Urinary bladder (tissue), 4 donors: Measurements from ENCODE around the gene TOP3B. TPM values are rescaled to one million over a fixed set of nuclear protein-coding genes. Genes with fewer than 3 reads are reported as not detected.
A peak's percentile ranks its signal among the peaks of the same experiment; 100 is the strongest.
"Not testable (repeated sequence)": the region's sequence is repeated elsewhere in the genome, so short reads cannot be mapped to it uniquely, and the experiment has no call there.

Experiments used
- DNase-seq: peaks from one replicate; pipeline ENCODE4 v3.0.0-alpha.2; 2015; ENCODE audit errors: extremely low spot score
- H3K27ac ChIP-seq: one replicate; pipeline ENCODE4 v1.5.1; 2013; ENCODE audit warnings: low read depth, mild to moderate bottlenecking, moderate library complexity
- H3K36me3 ChIP-seq: one replicate; pipeline ENCODE4 v1.6.1; 2013; ENCODE audit warnings: mild to moderate bottlenecking, moderate library complexity; ENCODE audit not compliant: insufficient read depth
- H3K4me1 ChIP-seq: one replicate; pipeline ENCODE4 v1.6.1; 2013; ENCODE audit warnings: mild to moderate bottlenecking, moderate library complexity; ENCODE audit not compliant: insufficient read depth
- H3K4me3 ChIP-seq: one replicate; pipeline ENCODE4 v1.5.1; 2013; ENCODE audit warnings: low read depth, low read length
- WGBS: extraction: QIAGEN DNeasy Blood & Tissue Kit; methylation state at CpG from one replicate; pipeline ENCODE4 v1.1.7; 2013; 5-methylcytosine and 5-hydroxymethylcytosine counted together
- polyA plus RNA-seq: library from polyadenylated mRNA; stranded (reverse); fragments of 200-250 nt; gene quantifications from one replicate; pipeline ENCODE4 v1.2.3, GENCODE V29; 2013
- total RNA-seq: library from RNA; depleted of rRNA; stranded (reverse); fragments of >200 nt; gene quantifications from one replicate; pipeline ENCODE4 v1.2.3, GENCODE V29; 2014
- donor health status: healthy with polysubstance abuse.
- donor health status: healthy.

TOP3B gene
- total and polyA plus RNA-seq, 2 donors, result 12.6 to 20.7 TPM

DNA sequence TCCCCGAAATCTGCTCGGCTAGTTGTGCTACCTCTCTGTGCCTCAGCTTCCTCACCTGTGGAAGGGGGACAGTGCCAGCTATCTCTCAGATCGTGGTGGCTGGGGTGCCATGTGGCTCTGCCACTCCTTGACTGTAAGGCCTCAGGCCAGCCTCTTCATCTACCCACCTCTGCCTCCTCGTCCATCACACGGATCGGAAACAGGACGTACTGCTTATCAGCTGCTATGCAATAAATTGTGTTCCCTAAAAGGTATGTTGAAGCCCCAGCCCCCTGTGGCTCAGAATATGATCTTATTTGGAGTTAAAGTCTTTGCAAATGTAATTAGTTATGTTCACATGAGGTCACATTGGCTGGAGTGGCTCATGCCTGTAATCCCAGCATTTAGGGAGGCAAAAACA lies 37.7 kb downstream of the TOP3B start:
- no peak overlapping the region for H3K27ac ChIP-seq
- H3K4me1 ChIP-seq, result no peaks in the 10 kb centered on the region
- DNase-seq, result no peak
- 84% methylated on average over 7 of the region's 7 CpGs for WGBS
- H3K36me3 ChIP-seq, result no peaks in the 10 kb centered on the region
- H3K4me3 ChIP-seq, result no peak overlapping the region

DNA sequence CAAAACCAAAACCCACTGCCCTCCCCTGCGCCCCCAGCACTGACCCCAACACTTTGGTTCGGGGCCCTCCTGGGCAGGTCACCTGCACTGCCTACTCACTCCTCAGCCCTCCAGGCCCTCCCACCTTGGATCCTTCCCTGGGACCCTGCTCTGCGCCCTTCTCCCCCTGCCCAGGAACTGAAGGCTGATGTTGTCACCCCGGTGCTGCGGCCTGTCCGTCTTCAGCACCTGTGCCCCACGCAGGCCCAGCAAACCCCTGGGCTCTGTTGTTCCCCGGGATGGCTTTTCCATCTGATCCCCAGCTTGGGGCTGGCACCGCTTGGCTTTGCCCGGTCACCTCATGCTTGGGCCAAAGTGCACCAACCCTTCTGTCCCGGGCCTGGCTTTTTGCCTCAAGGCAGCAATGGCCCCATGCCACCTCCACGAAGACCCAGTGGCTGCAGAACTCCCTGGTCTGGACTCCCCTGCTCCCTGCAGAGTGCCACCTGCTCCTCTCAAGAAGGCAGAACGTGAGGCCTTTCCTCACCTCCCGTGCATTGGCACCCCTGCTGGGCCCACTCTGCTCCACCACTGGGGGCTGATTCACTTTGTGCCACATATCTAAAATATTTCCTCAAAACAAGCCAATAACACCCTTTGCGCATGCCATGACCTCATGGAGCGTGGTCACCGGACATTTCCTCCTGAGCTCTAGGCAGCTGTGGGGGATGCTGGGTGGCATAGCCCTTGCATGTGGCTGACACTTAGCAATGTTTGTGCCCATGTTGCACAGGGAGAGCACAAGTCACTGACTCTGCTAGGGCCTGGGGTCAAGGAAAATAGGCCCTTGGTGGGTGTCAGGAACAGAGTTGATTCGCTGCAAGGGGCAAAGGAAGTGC lies 38.8 kb downstream of the TOP3B start:
- 93% methylated on average over 18 of the region's 18 CpGs for WGBS
- no peaks in the 10 kb centered on the region for H3K4me1 ChIP-seq

DNA sequence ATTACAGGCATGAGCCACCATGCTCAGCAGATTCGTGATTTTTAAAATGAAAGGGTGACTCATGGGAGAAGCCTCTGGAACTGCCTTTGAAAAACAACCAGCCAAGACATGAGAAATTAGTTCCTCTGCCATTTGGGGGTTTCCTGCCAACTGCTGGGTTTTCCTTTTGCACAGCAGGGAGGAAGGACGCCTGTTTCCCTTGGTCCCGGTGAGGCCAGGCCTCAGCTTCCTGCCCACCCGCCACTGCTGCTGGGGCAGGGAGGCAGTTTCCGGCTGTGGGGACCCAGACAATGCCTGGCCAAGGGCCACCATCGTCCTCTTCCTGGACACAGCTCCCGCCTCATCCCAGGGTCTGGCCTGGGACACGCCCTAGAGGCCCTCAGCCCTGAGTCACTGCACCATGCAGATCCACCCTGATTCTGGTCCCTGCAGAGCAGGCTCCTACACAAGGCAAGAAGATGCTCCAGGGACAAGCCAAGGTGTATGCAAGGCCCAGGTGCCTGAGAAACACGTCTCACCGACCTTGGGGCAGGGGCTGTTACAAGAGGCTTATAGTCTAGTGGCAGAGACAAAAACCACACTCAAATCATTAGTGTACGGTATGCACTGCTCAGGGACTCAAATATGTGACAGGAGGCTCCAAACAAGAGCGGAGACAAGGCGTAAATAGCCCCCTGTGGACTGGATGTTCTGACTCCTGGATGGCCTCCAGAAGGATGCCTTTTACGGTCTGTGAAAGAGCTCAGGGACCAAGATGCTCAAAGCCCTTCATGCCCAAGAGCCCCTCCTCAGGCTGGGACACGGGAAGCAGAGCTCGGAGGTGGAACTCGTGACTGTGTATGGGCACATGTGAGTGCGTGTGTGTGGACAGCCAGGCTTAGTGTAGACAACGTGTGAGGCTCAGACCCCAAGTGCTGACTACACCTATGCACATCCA lies 39.9 kb downstream of the TOP3B start:
- WGBS, result 35% methylated on average over 19 of the region's 19 CpGs
- H3K4me1 ChIP-seq, result no peaks in the 10 kb centered on the region
- no peak for DNase-seq

More for the DNA sequence above, 38.8 kb downstream of the TOP3B start:
- no peak overlapping the region for H3K27ac ChIP-seq
- no peaks in the 10 kb centered on the region for H3K36me3 ChIP-seq
- no peak for DNase-seq
- no peak overlapping the region for H3K4me3 ChIP-seq

DNA sequence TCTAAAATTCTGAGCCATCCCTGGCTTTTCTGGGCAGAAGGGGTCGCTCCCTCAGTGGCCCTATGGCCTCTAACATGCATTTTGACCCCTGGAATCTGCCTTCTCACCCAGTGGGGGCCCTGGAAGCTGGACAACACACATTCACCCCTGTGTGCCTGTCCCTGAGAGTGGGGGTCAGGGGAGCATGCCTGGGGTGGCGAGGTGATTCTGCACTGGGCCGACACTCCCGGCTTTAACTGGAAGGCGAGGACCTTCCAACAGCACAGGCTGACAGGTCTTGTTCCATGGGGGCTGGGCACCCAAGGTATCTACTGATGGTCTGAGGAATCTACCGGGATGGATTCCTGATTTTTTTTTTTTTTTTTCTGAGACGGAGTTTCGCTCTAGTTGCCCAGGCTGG lies 40.7 kb downstream of the TOP3B start:
- Histone ChIP-seq H3K36me3 (no peaks in the 10 kb centered on the region), H3K4me3 (no peak overlapping the region), H3K4me1 (no peaks in the 10 kb centered on the region), H3K27ac (peak overlapping the region; percentile 11)
- 82% methylated on average over 8 of the region's 8 CpGs for WGBS
- DNase-seq, result no peak

More for the DNA sequence above, 39.9 kb downstream of the TOP3B start:
- H3K4me3 ChIP-seq, result no peak overlapping the region
- H3K36me3 ChIP-seq, result no peaks in the 10 kb centered on the region
- H3K27ac ChIP-seq, result peak overlapping the region; percentile 77

DNA sequence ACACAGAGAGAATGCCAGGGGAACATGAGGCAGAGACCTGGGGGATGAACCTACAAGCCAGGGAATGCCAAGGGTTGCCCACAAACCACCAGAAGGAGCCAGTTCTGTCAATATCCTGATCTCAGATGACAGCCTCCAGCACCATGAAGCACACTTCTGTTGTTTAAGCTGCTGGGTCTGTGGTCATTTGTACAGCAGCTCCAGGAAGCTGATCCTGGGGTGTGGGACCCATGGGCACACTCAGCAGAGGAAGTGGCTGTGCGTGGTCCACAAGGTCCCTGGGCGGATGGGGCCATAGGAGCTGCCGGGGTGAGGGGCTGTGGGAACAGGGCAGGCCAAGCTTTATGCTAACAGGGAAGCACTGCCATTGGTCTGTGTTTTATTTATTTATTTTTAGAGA lies 42.1 kb downstream of the TOP3B start:
- H3K4me1 ChIP-seq, result no peaks in the 10 kb centered on the region
- no peak for DNase-seq
- no peaks in the 10 kb centered on the region for H3K36me3 ChIP-seq
- WGBS, result 83% methylated on average over 3 of the region's 3 CpGs
- no peak overlapping the region for H3K27ac ChIP-seq
- no peak overlapping the region for H3K4me3 ChIP-seq

DNA sequence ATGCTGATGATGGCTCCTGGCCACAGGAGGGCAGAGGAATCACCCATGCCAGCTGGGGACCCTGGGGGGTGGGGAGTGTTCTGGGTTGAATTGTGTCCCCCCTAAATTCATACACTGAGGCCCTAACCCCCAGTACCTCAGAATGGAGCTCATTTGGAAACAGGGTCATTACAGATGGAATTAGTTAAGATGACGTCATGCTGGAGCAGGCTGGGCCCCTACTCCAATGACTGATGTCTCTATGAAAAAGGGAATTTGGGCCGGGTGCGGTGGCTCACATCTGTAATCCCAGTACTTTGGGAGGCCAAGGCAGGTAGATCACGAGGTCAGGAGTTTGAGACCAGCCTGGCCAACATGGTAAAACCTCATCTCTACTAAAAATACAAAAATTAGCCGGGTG lies 42.7 kb downstream of the TOP3B start:
- WGBS, result 75% methylated on average over 5 of the region's 5 CpGs
- H3K4me3 ChIP-seq, DNase-seq, H3K27ac ChIP-seq, H3K4me1 ChIP-seq, H3K36me3 ChIP-seq: not testable (repeated sequence)

DNA sequence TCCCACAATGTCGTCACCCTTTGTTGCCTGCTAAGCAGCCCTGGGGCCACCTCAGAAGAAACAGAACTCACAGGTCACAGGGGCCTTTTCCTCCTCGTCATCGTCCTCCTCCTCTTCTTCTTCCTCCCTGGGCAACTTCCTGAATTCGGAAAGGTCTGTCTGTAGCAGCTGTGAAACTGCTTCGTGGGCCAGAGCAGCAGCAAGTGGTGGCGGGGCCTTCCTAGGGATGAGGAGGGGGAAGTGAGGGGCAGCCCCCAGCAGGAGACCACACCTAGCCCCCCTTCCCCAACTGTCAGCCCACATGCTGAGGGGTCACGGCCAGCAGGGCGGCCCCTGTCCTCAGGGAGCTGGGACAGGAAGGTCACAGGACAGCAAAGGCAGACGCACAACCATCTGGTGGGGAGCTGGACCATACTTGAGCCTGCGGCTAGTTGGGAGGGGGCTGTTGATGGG lies 43.1 kb downstream of the TOP3B start:
- no peak for DNase-seq
- Histone ChIP-seq H3K4me1 (no peaks in the 10 kb centered on the region), H3K4me3 (no peak overlapping the region), H3K36me3 (no peaks in the 10 kb centered on the region), H3K27ac (no peak overlapping the region)
- 74% methylated on average over 10 of the region's 10 CpGs for WGBS

DNA sequence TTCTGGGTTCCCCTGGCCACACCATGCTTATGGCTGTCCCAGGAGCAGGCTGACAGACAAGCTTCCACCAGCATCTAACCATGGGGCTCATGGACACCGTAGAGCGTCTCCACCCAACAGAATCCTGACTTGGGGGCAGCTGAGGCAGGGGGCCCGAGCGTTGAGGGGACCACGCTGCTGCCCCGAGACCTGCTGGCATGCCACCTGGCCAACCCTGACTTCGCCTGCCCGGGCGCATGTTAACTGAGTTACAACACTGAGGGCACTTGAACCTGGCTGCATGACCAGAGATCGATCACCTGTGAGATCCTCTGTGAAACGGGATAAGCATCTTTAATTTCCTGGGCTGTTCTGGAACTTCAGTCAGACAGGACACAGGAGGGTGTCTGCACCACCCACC lies 43.7 kb downstream of the TOP3B start:
- Histone ChIP-seq H3K36me3 (no peaks in the 10 kb centered on the region), H3K4me3 (no peak overlapping the region), H3K4me1 (no peaks in the 10 kb centered on the region), H3K27ac (no peak overlapping the region)
- DNase-seq, result no peak
- WGBS, result 78% methylated on average over 11 of the region's 11 CpGs

DNA sequence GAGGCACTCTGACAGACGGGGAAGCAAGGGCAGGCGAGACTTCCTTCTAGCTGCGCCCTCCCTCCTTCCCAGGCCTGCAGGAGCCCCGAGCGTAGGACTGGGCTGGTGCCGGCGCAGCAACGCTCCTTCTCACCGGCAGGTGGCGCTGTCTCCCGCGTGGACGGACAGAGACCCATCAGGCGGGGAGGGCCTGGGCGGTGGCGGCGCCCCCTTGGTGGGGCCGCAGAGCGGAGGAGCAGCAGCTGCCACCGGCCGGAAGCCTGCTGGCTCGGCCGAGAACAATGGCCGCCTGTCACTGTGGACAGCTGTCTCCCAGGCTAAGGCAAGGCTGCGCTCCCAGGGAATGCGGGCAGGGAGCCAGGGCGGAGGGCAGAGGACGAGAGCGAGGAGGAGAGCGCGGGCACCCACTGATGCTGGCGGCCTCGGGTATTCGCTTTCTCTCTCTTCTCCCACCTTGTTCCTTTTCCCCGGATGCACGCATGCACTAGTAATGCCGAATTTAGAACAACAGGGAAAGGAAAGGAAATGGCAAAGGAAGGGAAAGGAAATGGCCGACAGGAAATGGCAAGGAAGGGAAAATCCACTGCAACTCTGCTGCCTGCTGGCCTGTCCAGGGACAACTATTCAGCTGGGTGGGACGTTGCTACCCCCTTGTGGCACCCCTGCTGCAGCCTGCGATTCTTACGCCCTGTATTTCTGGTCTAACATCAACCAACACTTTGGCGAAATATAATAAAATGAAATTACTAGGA lies 44.3 kb downstream of the TOP3B start:
- H3K4me1 ChIP-seq, result no peaks in the 10 kb centered on the region
- WGBS, result under 1% methylated on average over 42 of the region's 42 CpGs
- peak; percentile 83 for DNase-seq
- peak overlapping the region; percentile 88 for H3K27ac ChIP-seq
- no peaks in the 10 kb centered on the region for H3K36me3 ChIP-seq
- peak overlapping the region; percentile 38 for H3K4me3 ChIP-seq

DNA sequence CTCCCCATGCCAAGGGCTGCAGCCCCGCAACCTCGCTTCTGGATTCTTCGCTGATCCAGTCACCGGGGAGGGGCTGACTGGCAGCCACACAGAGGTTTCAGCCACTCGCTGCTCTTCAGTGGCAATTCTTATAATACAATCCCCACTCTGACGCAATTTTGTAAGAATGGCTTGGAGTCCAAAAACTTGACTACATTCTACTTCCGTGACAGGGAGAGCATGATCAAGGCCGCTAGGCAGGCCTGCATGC lies 44.8 kb downstream of the TOP3B start:
- Histone ChIP-seq H3K27ac (peak overlapping the region; percentile 88), H3K4me1 (no peaks in the 10 kb centered on the region), H3K4me3 (peak overlapping the region; percentile 2), H3K36me3 (no peaks in the 10 kb centered on the region)
- 8% methylated on average over 8 of the region's 8 CpGs for whole genome bisulfite sequencing
- no peak for DNase-seq

DNA sequence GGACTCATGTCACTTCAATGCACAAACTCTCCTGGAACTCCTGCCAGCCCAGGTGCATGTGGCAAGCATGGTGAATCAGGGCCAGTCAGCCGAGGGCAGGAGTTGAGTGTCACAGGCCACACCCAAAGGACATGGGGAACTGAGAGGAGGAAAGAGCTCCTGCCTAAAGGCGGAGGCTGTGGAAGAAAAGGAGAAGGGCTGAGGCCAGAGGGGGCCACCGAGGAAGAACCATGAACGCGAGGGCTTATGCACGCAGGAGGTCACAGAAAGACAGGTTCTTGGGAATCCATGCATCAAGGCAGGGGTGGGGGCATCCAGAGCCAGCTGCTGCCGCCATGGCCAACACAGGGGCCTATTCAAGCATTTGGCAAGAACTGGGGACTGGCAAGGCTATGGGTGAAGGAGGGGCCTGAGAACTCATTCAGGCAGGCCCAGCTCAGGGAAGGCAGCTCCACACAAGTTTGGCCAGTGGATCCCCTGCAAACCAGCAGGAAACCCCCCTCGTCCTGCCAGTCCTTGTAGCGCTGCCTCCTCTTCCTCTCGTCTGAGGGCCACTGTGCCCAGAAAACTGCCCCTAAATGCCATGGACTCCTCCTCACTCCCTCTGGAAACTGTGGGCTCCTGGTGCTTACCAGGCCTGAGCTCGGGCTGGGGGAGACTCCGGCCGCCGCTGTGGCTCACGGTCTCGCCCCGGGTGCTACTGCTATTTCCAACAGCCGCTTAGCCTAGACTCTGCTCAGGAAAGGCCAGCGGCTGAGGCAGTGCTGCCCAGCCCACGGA lies 45.4 kb downstream of the TOP3B start:
- Histone ChIP-seq H3K36me3 (no peaks in the 10 kb centered on the region), H3K27ac (peak overlapping the region; percentile 88), H3K4me3 (peak overlapping the region; percentile 2), H3K4me1 (no peaks in the 10 kb centered on the region)
- 50% methylated on average over 20 of the region's 20 CpGs for WGBS
- no peak for DNase-seq

DNA sequence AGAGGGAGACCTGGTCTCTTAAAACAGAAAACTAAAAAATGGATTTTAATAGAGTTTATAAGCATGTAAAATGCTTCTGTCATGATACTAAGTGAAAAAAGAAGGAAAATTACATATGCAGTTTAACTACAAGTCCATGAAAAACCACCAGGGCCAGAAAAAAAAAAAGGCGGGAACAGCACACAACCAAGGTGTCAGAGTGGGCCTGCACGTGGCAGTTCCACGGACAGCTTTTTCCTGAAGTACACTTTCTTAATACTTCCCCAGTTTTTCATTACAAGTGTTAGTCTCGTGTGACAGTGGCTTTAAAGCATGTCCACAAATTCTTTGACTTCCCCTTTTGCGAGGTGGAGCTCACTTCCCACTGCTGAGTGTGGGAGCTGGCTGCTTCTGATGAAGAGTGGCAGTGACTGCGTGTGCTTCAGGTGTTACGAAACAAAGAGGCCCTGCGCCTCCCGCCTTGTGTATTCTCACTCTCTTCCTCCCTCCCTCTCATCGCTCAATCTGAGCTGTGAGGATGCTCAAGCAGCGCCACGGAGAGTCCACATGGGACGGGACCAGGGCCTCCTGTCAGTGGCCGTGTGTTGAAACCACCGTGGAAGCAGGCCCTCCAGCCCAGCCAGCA lies 46.3 kb downstream of the TOP3B start:
- Histone ChIP-seq H3K4me3 (no peak overlapping the region), H3K4me1 (no peaks in the 10 kb centered on the region), H3K36me3 (no peaks in the 10 kb centered on the region), H3K27ac (no peak overlapping the region)
- DNase-seq, result no peak
- 87% methylated on average over 15 of the region's 15 CpGs for WGBS
